Effector CD4-positive, alpha-beta T cell (primary cell): ENCODE results near the gene GJA1. TPM values are rescaled to one million over a fixed set of nuclear protein-coding genes. Genes with fewer than 3 reads are reported as not detected.
"Not testable (repeated sequence)": the region's sequence is repeated elsewhere in the genome, so short reads cannot be mapped to it uniquely, and the experiment has no call there.

Experiments
- DNase-seq: peaks from one replicate; pipeline ENCODE4 v3.0.0-alpha.2; 2020
- total RNA-seq: gene quantifications from one replicate; lab custom pipeline; 2026; lab: John Stamatoyannopoulos, UW

Gene GJA1
- not detected for total RNA-seq

DNA sequence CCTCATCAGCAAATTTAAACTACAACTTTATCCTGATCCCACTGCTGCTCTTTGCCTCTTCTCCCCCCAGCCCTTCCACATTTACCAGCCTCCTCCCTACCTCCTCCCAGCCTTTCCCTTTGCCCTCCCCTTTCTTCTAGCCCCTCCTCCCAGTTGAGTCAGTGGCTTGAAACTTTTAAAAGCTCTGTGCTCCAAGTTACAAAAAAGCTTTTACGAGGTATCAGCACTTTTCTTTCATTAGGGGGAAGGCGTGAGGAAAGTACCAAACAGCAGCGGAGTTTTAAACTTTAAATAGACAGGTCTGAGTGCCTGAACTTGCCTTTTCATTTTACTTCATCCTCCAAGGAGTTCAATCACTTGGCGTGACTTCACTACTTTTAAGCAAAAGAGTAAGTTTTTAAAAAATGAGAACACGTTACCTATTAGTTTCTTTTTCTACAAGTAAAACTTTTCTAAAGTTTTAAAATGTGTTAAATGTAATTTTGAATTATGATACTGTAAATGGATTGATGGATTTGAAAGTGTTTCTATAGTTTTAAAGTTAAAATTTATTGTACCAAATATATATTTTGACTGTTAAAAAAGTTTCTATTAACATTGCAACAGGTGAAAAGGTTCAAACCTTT is at the start of gene GJA1:
Gene GJA1, plus strand, starts transcription at position 203 of the 626 bp plus-strand sequence. CDS start 11,202 bp downstream, outside the sequence.
- no peak for DNase-seq

DNA sequence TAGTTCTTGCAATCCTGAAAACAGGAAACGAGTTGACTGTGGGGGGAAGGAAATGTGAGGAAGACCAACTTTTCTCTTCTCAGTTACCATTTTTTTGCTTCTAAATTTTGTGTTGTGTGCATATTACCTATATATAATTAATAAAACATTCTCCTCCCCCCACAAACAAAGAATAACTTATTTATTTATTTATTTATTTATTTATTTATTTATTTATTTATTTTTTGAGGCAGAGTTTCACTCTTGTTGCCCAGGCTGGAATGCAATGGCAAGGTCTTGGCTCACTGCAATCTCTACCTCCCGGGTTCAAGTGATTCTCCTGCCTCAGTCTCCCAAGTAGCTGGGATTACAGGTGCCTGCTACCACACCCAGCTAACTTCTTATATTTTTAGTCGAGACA is 48.9 kb upstream of the GJA1 start:
- not testable (repeated sequence) for DNase-seq

DNA sequence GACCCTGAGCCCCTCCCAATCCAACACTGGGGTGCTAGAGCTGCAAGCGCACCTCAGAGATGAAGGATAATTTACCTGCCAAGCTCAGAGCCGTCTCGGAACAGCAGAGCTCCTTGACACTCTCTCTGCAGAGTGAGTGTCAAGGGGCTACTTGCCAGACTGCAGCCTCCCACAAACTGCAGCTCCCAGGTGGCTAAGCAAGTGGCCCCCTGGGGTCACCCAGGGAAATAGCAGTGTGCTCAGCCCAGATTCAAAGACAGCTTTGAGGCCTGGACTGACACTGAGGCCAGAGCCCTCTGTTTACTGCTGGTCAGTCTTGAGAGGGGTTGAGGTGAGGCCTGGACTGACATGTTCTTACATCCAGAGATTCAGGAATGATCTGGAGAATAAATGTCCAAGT is 46.0 kb upstream of the GJA1 start:
- no peak for DNase-seq

DNA sequence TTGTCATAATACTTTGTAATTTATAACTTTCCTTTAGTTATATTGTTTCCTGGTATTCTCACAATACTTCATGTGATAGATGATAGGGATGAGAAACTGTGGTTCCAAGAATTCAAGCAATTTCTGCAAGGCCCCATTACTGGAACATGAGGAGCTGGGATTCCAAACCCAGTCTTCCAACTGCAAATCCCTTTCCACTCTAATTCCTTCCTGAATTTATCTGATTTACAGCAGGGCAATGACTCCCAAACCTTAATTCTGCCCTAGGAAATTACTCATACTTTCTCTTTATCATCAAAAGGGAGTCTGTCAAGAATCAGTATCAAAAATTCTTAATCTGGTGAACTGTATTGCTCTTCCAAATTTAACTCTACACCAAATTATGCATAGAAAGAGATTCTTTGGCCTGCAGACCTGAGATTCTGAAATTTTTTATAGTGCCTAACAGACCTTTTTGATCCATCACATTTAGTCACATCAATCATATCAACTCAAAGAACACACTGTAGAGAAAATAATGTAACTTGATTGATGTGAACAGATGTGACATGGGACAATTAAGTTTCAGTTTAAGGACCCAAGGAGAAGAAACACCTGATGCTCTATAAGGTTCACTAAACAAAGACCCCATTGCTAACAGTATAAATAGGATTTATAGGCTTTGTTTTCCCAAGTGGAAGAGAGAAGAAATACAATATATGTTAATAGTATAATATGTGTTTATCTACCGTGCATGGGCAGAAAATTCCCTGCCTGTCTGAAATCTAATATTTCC is 41.5 kb upstream of the GJA1 start:
- no peak for DNase-seq

DNA sequence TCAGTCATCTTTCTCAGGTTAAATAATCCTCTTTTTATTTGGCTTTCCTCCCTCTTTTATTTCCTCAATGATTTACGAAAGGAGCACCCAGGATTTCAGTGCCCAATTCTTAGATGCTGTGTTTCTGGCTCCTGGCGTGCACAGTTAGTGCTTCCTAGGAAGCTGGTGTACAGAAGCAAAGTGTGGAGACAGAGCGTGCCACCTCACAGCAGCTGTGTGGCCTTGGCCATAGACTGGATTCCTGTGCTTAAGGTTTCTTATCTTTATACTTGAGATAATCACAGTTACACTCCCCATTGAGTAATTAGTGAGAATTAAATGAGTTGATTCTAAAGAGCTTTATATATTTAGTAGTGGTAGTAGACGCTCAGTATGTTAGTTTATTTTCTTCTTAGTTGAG is 39.7 kb upstream of the GJA1 start:
- DNase-seq, result no peak

DNA sequence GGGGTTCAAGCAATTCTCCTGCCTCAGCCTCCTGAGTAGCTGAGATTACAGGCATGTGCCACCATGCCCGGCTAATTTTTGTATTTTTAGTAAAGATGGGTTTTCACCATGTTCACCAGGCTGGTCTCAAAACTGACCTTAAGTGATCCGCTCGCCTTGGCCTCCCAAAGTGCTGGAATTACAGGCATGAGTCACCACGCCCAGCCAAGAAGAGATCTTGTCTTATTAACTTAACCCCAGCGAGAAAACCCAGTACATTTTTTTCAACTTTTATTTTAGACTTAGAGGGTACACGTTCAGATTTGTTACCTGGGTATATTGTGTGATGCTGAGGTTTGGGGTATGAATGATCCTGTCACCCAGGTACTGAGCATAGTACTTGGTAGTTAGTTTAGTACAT is 38.3 kb upstream of the GJA1 start:
- DNase-seq, result not testable (repeated sequence)

DNA sequence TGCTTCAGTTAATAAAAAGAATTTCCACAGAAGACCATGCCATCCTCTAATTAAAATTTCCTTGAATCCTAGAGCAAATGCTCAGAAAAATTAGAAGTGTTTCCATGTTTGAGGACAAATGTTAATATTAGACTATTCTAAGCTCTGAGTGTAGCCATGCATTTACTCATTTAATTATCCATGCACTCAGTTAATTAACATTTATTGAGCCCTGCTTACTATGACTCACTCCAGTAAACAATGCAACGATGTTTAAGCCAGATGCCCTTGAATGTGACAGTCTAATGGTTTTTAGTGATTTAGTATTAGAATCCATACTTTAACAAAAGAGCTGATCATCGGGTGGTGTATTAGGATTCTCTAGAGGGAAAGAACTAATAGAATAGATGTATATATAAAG is 37.3 kb upstream of the GJA1 start:
- no peak for DNase-seq

DNA sequence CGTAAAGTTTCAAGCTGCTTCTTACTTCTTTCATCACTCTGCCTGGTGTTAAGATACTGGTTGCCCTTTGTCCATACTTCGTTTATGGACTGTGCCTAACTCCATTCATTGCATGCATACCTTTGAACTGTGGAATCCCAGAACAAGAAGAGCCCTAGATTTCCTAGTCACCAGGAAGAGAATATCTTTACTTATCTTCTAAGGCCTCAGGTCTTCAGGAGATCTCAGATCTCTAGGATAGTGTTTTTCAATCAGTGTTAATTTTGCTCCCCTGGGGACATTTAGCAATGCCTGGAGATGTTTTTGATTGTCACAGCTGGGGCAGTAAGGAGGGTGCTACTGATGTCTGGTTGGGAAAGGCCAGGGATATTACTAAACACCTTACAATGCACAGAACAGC is 35.5 kb upstream of the GJA1 start:
- DNase-seq, result no peak

DNA sequence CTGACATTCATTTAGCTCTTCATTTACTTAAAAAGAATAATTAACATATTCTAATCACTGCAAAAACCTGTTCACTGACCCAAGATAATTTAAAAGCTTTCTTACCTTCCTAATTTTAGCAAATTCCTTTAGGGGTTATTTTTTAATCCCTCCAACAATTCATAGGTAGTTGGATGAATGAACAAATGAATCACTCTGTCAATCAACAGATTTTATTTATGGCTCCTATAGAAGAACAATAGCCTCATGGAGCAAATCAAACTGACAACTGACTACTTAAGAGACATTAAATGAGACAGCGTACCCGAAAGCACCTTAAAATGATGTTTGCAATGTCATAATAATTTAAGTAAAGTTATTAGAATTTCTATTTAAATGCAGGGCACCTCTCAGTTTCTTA is 31.5 kb upstream of the GJA1 start:
- no peak for DNase-seq

DNA sequence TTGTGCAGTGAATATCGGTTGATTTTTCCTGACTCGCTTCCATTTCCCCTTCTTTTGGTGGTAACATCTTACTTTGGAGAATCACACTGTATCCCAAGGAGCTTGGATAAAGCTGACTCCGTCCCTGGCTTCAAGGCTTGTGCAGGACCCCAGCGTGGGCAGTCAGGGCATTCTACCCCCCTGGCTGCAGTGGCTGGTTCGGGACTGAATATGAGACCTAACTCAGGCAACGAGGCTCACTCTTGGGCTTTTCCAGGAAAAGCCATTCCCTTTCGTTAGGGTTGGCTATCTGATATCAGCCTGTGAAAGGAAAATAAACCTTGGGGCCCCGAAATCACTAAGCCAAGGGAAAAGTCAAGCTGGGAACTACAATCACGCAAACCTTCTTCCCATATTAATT is 30.1 kb upstream of the GJA1 start:
- DNase-seq, result no peak

DNA sequence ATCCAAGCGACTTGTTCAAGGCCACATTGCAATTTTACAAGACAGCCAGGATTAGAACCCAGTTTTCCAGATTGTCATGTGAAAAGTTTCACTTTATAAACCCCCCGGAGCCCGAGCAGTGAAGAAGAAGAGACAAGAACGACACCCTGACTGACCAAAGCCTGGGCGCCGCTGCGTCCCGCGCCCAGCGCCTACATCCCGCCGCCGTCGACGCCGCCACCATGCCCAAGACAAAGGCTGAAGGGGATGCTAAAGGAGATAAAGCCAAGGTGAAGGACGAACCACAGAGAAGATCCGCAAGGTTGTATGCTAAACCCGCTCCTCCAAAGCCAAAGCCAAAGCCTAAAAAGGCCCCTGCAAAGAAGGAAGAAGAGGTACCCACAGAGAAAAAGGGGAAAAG is 27.1 kb upstream of the GJA1 start:
- DNase-seq, result no peak

DNA sequence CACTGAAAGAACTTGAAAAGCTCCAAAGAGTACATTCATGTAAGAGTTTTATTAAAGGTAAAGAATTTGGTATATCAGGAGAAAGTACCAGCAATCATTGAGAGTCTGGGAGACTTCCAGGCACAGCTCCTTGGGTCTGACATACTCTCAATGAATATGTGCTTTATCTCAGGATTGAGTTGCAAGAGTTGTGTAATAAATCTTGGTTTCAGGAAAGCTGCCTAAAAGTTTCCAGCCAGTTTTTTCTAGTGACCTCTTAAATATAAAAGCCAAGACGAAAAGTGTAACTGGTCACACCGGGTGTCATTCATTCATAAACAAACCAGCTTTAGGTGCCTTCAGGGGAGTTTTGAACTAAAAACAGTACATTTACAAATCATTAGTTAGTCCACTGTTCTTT is 21.6 kb upstream of the GJA1 start:
- no peak for DNase-seq

DNA sequence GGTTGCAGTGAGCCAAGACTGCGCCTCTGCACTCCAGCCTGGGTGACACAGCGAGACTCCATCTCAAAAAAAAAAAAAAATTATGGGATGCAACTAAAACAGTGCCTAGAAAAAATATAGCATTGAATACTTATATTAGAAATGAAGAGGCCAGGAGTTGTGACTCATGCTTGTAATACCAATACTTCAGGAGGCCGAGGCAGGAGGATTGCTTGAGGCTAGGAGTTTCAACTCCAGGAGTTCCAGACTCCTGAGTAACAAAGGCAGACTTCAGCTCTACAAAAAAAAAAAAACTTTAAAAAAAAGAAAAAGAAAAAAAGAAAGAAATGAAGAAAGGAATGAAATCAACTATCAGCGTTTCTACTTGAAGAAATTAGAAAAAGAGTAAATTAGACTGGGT is 17.1 kb upstream of the GJA1 start:
- DNase-seq, result no peak

DNA sequence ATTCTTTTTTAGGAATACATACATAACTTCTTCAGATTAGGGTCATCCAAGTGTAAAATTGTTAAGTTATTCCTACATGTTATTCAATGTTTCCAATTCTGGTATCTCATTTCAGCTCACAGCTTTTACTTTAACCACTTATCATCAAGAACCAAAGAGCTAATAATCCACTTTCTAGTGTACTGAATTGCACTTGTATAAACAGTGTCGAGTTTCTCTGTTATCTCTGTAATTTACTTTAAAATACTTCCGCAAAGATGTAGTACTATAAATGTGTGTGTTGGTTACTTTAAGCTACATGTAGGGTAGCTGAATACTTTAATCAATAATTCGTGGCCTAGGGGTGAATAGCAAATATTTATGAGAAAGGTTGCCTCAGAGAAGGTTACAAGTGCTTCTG is 8.8 kb upstream of the GJA1 start:
- DNase-seq, result no peak

DNA sequence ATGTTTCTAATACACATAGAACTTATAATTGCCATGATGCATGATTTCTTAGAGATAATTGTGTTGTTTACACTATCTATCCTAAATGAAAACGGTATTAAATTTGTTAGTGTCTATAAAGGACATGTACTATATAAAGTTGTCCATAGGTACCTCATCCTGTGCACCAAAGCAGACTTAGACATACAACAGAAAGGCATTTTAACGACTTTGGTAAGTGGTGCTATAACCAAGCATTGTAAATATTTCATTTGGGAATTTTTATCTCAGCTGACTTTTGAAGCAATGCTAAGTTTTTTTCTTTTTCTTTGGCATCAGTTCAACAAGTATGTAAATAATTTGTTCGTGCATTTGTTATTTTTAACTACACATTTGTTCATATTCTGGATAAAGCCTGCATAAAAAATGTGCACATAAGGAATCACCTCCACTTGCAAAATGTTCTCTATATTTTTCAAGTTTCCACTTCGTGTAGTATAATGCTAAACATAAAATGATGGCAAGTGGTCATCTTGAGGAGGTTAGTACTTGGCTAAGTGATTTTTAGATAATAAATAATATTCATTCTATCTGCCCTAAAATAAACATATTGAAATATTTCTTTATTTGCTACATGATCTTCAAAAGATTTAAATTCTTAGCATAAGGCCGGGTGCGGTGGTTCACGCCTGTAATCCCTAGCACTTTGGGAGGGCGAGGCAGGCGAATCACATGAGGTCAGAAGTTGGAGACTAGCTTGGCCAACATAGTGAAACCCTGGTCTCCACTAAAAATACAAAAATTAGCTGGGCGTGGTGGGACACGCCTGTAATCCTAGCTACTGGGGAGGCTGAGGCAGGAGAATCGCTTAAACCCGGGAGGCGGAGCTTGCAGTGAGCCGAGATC is 6.3 kb upstream of the GJA1 start:
- DNase-seq, result no peak

DNA sequence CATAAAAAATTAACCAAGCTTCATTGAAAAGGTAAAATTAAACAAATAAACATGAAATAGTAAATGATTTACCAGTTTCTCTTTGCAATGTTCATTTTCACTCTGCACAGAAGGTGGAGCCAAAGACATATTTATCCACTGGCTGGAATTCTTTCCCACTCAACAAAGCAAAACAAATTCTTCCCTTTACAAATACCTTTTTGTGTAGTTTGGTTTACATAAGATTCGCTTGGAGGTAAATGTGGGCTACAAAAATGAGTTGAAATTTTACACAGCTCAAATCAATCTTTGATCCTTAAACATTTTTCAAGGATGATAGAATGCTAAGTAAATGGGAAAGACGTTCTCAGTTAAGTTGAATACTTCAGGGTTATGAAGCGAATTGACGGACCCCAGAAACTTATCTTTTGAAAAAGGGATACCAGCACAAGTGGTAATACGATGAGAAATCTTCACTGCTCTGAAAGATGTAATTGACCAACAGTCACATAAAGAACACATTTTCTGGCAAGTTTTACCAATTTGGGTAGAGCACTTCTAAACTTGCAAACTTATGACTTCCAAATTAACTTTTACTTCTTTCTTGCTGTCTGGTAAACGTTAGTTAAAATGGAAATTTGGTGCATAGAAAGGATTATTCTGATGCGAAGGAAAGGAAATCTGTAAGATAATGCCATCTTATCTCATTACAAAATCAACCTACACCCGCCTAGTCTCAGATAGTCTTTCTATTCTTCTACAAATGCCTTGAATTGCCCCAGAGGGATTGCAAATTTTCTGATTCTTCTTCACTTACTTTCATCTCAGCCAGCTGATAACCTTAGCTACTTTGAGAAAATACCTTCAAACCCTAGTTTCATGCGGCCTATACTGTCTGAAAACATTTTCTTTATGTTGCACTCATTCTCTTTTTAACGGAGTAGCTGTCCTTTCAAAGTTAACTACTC is 4.7 kb upstream of the GJA1 start:
- no peak for DNase-seq

DNA sequence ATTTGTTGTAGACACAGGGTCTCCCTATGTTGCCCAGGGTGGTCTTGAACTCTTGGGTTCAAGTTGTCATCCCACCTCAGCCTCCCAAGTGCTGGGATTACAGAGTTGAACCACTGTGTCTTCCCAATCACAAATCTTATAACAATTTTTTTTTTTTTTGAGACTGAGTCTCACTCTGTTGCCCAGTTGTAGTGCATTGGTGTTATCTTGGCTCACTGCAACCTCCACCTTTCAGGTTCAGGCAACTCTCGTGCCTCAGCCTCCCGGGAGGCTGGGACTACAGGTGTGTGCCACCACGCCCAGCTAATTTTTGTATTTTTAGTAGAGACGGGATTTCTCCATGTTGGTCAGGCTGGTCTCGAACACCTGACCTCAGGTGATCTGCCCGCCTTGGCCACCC is 3.7 kb upstream of the GJA1 start:
- DNase-seq, result not testable (repeated sequence)

DNA sequence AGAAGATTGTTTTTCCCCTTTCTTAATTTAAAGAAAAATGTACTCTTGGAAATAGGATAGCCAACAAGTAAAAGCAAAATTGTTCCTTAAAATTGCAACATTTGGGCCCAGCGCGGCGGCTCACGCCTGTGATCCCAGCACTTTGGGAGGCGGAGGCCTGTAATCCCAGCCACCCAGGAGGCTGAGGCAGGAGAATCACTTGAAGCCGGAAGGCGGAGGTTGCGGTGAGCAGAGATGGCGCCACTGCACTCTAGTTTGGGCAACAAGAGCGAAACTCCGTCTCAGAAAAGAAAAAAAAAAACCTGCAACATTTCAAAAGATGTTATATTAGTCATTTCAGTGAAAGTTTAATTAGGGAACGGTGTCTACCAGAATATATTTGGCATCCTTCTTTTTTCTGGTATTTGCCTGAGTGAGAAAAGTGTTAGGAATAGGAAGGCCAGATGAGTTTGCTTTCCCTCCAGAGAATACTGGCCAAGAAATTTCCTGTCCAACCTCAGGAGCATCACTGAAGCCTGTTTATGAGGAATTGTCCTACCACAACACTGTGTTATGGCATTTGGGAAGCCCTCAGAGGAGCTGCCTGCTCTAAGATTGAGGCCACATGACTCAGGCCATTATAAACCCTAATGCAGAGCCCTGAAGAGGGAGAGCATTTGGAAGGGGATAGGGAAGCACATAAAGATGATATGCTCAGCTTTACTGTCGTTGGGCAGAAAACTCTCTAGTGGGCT is 1.2 kb upstream of the GJA1 start:
- no peak for DNase-seq

DNA sequence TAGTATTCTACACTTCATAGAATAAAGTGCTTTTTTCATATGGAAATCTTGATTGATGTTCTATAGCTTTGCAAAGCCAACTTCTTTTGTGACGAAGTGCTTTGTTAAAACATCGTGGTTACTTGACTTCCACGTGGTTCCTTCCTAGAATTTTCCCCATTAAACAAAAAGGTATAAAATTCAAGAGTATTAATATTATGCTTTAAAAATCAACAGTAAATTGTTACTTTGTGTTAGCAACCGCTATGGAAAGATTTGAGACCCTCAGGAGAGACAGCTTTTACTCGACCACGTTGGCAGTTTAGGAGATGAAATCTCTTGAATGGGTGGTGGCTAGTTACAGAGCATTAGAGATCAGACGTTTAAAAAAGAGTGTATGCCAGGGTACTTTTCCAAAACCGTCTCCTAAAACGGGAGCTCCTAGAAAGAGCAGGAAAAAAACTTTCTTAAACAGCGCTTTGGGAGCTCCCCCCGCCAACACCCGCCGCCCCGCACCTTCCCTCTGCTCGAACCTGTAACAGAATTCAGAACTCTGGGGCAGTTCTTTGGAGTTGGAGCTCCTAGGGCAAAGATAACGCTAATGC is 920 bp downstream of the GJA1 start:
- no peak for DNase-seq

DNA sequence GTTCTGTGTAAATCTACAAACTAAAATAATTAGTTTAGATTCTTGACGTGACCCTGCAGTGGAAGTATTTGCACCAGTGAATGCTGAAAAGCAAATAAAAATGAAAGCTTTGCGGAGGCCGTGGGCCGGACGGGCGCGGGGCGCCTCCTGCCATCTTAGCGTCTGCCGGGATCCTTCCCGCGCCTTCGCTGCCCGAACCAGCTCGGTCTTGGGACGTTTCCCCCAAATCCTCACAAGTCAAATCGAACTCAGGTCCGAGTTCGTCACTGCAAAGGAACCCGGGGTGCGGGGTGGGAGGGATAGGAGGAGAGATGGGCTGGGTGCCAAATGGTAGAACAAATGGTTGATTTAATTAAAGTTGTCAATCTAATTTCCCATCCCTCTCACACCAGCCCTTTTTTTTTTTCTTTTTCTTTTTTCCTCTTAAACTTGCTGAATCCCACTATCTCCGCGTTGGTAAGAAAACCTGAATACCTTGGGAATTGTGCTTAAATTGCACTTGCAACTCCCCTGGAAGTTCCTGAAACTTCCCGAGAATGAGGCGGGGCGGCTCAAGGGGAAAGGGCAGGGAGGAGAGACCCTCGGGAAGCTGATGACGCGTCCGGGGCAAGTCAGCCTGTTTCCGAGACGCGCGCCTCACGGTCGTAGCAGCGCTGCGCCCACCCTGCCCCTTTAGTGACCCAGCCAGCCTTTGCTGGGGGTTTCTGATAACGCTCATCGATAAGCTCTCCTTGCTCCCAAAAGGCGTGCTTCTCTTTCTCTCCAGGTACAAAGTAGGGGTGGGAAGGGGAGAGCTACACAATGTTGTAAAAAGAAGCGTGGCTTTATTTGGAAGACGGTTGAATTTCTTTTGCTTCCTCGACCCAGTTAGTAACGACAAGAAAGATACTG is 1.8 kb downstream of the GJA1 start:
- no peak for DNase-seq
